Calu3 (cell line): ENCODE results near the gene ABCC6. TPM values are rescaled to one million over a fixed set of nuclear protein-coding genes. Genes with fewer than 3 reads are reported as not detected.

ENCODE experiments used
- BruUV-seq: library from RNA; stranded (reverse); fragments of 400-500 nt; replicated peaks from 2 replicates; lab custom pipeline; 2021; lab: Mats Ljungman, UMichigan
- CTCF ChIA-PET: fragments of 300-600 bp; sonication (Branson Sonifier 250); formaldehyde crosslinking; loops from one replicate; lab custom pipeline; 2022; ENCODE audit warnings: antibody characterized with exemption; lab: Charles Lee
- DNase-seq: peaks from one replicate; pipeline ENCODE4 v3.0.0; 2022
- H3K27ac Mint-ChIP-seq: one replicate; pipeline ENCODE4 v1.8.0; 2022; ENCODE audit warnings: mixed read lengths; ENCODE audit not compliant: unreplicated experiment
- H3K27me3 Mint-ChIP-seq: one replicate; pipeline ENCODE4 v1.8.0; 2022; ENCODE audit warnings: mixed read lengths; ENCODE audit not compliant: unreplicated experiment
- H3K36me3 Mint-ChIP-seq: one replicate; pipeline ENCODE4 v1.8.0; 2022; ENCODE audit warnings: mild to moderate bottlenecking, moderate library complexity, mixed read lengths; ENCODE audit not compliant: insufficient read depth, unreplicated experiment
- H3K4me1 Mint-ChIP-seq: one replicate; pipeline ENCODE4 v1.8.0; 2022; ENCODE audit warnings: mild to moderate bottlenecking, low read depth, mixed read lengths; ENCODE audit not compliant: unreplicated experiment
- H3K4me3 Mint-ChIP-seq: one replicate; pipeline ENCODE4 v1.8.0; 2022; ENCODE audit warnings: mild to moderate bottlenecking, low read depth, moderate library complexity, mixed read lengths; ENCODE audit not compliant: unreplicated experiment
- H3K9me3 Mint-ChIP-seq: one replicate; pipeline ENCODE4 v1.8.0; 2022; ENCODE audit warnings: low read depth, mixed read lengths; ENCODE audit not compliant: unreplicated experiment
- intact Hi-C: fragments of 100-400 bp; cut with micrococcal nuclease; formaldehyde crosslinking; loops from one replicate; pipeline ENCODE4 v1.10.0; 2022; ENCODE audit not compliant: unreplicated experiment
- total RNA-seq: library from RNA; stranded (reverse); gene quantifications from 2 replicates; pipeline ENCODE4 v1.2.3, GENCODE V29; 2022
- TF ChIP-seq, protein P1 (sequence below): fragments of 200-600 bp; IDR thresholded peaks from one replicate; pipeline ENCODE4 v1.8.0; 2022; ENCODE audit warnings: antibody characterized with exemption; ENCODE audit not compliant: unreplicated experiment

The ABCC6 gene
- total RNA-seq, 1 experiment from 2014 or later: 3.7 TPM

DNA sequence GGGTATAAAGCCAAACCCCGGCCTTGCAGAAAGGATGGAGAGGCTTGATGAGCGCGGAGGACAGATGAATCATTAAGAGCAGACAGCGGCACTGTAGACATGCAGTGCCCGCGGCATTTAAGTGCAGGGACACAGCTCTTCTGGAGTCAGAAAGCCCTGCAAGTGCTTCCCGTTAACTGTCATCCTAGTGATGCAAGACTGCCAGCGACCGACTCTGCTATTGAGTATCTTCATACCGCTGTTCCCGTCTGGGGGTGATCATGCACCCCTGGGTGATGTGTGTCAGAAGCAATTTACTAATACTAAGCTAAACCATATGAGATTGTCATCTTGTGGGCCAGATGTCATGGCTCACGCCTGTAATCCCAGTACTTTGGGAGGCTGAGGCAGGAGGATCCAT, 101.0 kb downstream of the ABCC6 start:
- Mint-ChIP-seq H3K27ac (no peak overlapping the region), H3K9me3 (peaks cover 3% of the 10 kb centered on the region), H3K4me1 (no peaks in the 10 kb centered on the region), H3K4me3 (no peak overlapping the region), H3K27me3 (no peaks in the 10 kb centered on the region), H3K36me3 (peaks cover 26% of the 10 kb centered on the region)
- TF ChIP-seq, protein P1, sequence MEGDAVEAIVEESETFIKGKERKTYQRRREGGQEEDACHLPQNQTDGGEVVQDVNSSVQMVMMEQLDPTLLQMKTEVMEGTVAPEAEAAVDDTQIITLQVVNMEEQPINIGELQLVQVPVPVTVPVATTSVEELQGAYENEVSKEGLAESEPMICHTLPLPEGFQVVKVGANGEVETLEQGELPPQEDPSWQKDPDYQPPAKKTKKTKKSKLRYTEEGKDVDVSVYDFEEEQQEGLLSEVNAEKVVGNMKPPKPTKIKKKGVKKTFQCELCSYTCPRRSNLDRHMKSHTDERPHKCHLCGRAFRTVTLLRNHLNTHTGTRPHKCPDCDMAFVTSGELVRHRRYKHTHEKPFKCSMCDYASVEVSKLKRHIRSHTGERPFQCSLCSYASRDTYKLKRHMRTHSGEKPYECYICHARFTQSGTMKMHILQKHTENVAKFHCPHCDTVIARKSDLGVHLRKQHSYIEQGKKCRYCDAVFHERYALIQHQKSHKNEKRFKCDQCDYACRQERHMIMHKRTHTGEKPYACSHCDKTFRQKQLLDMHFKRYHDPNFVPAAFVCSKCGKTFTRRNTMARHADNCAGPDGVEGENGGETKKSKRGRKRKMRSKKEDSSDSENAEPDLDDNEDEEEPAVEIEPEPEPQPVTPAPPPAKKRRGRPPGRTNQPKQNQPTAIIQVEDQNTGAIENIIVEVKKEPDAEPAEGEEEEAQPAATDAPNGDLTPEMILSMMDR: no peak
- DNase-seq: no peak
- CTCF ChIA-PET: interaction anchor here (0.7 kb wide), 2 partner anchors 24 to 370 kb away, joined by 3 read pairs; no protein-coding TSS in a partner anchor
- no TSS peak for BruUV-seq
- intact Hi-C loops: no loop called here

DNA sequence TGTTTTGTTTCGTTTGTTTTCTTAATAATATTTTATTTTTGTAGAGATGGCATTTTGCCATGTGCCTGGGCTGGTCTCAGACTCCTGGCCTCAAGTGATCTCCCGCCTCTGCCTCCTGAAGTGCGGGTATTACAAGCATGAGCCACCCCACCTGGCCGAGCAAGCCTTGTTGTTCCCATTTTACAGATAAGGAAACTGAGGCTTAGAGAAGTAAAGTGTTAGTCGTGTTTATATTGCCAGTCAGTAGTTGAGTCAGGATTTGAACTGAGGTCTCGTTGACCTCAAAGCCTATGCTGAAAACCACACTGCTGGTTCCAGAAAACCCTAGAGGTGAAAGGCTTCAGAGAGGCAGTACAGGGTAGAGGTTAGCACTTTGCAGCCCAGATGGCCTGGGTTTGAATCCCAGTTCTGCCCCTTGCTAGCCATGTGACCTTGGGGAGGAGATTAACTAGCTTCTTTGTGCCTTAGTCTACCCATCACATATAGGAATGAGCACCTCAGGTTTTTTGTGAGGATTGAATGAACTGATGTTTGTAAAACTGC, 102.0 kb downstream of the ABCC6 start:
- Mint-ChIP-seq H3K27ac (no peak overlapping the region), H3K4me1 (no peaks in the 10 kb centered on the region), H3K9me3 (peaks cover 3% of the 10 kb centered on the region), H3K4me3 (no peak overlapping the region), H3K36me3 (peaks cover 28% of the 10 kb centered on the region), H3K27me3 (no peaks in the 10 kb centered on the region)
- TF ChIP-seq, protein P1: no peak
- CTCF ChIA-PET: interaction anchor here (0.6 kb wide), 1 partner anchor 470 kb away, joined by 8 read pairs; no protein-coding TSS in a partner anchor
- DNase-seq: no peak
- intact Hi-C loops: no loop called here
- BruUV-seq: no TSS peak

DNA sequence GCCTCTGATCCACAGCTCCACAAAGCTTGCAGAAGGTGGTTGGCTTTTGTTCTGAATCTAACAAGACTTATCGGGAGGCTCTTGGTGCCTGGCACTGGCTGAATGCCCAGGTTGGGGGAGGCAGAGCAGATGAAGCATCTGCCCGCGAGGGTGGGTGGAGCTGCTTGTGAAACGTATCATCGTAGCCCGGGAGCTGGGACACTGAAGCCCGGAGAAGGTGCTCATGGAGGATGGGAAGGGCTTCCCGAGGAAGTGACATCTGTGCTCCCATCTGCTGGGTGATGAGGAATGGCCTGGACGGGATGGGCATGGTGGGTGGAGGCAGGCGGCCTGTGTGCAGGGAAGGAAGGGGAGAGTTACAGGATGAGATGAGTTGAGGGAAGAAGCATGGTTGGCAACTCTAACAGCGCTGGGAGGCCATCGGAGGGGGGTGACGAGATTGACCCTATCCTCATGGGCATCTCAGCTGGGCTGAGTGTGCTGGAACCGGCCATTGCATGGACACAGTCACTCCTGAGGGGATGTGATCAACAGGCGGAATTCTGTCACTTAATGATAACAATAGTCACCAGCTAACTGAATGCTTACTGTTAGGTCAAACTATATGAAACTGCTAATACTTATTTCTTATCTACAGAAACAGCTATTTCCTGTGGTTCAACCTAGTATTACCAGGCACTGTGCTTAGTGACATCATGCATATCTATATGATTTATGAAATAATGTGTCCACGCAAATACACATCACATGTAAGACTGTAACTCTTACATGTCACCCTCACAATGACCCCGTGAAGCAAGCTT, 102.7 kb downstream of the ABCC6 start:
- no TSS peak for BruUV-seq

DNA sequence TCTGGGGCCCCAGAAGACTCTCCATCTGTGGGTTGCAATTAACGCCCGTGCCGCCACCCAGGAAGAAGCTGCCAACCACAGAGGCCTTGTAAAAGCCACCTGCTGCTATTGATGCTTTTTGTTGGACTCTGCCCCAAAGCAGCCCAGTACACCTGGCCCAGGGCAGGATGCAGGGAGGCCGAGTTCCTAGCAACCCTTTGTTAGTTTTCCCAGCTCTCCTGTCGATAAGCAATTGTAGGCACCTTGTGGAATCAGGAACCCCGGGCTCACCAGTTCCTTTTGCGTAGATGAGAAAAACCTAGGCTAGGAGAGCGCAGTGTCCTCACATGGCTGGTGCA, 103.3 kb downstream of the ABCC6 start:
- TF ChIP-seq, protein P1: no peak
- peaks cover 27% of the 10 kb centered on the region for H3K36me3 Mint-ChIP-seq
- no TSS peak for BruUV-seq
- H3K9me3 Mint-ChIP-seq: peaks cover 3% of the 10 kb centered on the region
- intact Hi-C loops: no loop called here
- H3K4me1 Mint-ChIP-seq: no peaks in the 10 kb centered on the region
- CTCF ChIA-PET: no interaction called here
- DNase-seq: no peak
- H3K4me3 Mint-ChIP-seq: no peak overlapping the region
- no peaks in the 10 kb centered on the region for H3K27me3 Mint-ChIP-seq
- no peak overlapping the region for H3K27ac Mint-ChIP-seq

More for the DNA sequence above, 102.7 kb downstream of the ABCC6 start:
- no peak for DNase-seq
- H3K4me1 Mint-ChIP-seq: no peaks in the 10 kb centered on the region
- peaks cover 3% of the 10 kb centered on the region for H3K9me3 Mint-ChIP-seq
- intact Hi-C loops: no loop called here
- no peak overlapping the region for H3K27ac Mint-ChIP-seq
- CTCF ChIA-PET: interaction anchor here (0.6 kb wide), 1 partner anchor 469 kb away, joined by 8 read pairs; no protein-coding TSS in a partner anchor
- no peaks in the 10 kb centered on the region for H3K27me3 Mint-ChIP-seq
- H3K4me3 Mint-ChIP-seq: no peak overlapping the region
- peaks cover 28% of the 10 kb centered on the region for H3K36me3 Mint-ChIP-seq
- TF ChIP-seq, protein P1: no peak
